Esophagus squamous epithelium (tissue), 5 donors: ENCODE results near the gene NR2C2. TPM values are rescaled to one million over a fixed set of nuclear protein-coding genes. Genes with fewer than 3 reads are reported as not detected.

Source experiments
- DNase-seq: peaks from one replicate; lab custom pipeline; 2025; lab: John Stamatoyannopoulos, UW
- H3K27ac ChIP-seq, 4 donors: fragments of 200-600 bp; sonication (generic); one replicate each; pipeline ENCODE4 v1.5.1; 2016 to 2019; ENCODE audit warnings: mild to moderate bottlenecking in 1 of 4
- H3K27me3 ChIP-seq, 4 donors: fragments of 200-600 bp; sonication (generic); 1 replicate in 3 of 4; 2 replicates in 1 of 4; pipeline versions ENCODE4 v1.5.1 to v1.6.0; 2017 to 2021; ENCODE audit warnings: antibody characterized with exemption in 1 of 4
- H3K36me3 ChIP-seq, 3 donors: fragments of 200-600 bp; sonication (generic); one replicate each; pipeline ENCODE4 v1.5.1; 2016 to 2019
- H3K4me1 ChIP-seq, 3 donors: fragments of 200-600 bp; sonication (generic); one replicate each; pipeline ENCODE4 v1.5.1; 2017 to 2019
- H3K4me3 ChIP-seq, 4 donors: fragments of 200-600 bp; sonication (generic); 1 replicate in 3 of 4; 2 replicates in 1 of 4; pipeline ENCODE4 v1.5.1; 2016 to 2019; ENCODE audit warnings: mild to moderate bottlenecking in 2 of 4, moderate library complexity in 1 of 4
- H3K9me3 ChIP-seq, 3 donors: fragments of 200-600 bp; sonication (generic); one replicate each; pipeline ENCODE4 v1.5.1; 2016 to 2019
- POLR2A ChIP-seq, 4 donors: fragments of 450-650 bp; IDR thresholded peaks; one replicate each; pipeline ENCODE4 v1.6.1; 2017; ENCODE audit warnings: antibody characterized with exemption in 4 of 4, mild to moderate bottlenecking in 4 of 4, moderate library complexity in 3 of 4
- WGBS, 2 donors: methylation state at CpG; one replicate each; pipeline ENCODE4 v1.1.5; 2018; 5-methylcytosine and 5-hydroxymethylcytosine counted together
- intact Hi-C: fragments of 100-400 bp; cut with DNase I; formaldehyde crosslinking; loops from one replicate; pipeline ENCODE4 v1.15.0; 2022
- total RNA-seq, 4 donors: library from RNA; depleted of rRNA; stranded (reverse); fragments of >200 nt; gene quantifications; one replicate each; pipeline ENCODE4 v1.1.0, GENCODE V29; 2016
- TF ChIP-seq, protein P1 (sequence below), 6 experiments: fragments of 450-650 bp in 4 of 6; fragments of 200-600 bp in 2 of 6; sonication (generic) in 2 of 6; IDR thresholded peaks; one replicate each; pipeline ENCODE4 v1.5.1; 2016 to 2019; ENCODE audit warnings: antibody characterized with exemption in 6 of 6, mild to moderate bottlenecking in 4 of 6, moderate library complexity in 4 of 6
- donor health status: DM: yes; HTN: yes; CAD: no.

The NR2C2 gene
- total RNA-seq, 4 donors from 2014 or later, result 14.1 to 37.2 (median 26.3) TPM

- intact Hi-C loops, result no loop called here
- DNase-seq, result no peak
- H3K9me3 ChIP-seq, result no peaks in the 10 kb centered on the region
- no peak for TF ChIP-seq POLR2A (IDR thresholded peaks at IDR 0.05)
- TF ChIP-seq, protein P1, sequence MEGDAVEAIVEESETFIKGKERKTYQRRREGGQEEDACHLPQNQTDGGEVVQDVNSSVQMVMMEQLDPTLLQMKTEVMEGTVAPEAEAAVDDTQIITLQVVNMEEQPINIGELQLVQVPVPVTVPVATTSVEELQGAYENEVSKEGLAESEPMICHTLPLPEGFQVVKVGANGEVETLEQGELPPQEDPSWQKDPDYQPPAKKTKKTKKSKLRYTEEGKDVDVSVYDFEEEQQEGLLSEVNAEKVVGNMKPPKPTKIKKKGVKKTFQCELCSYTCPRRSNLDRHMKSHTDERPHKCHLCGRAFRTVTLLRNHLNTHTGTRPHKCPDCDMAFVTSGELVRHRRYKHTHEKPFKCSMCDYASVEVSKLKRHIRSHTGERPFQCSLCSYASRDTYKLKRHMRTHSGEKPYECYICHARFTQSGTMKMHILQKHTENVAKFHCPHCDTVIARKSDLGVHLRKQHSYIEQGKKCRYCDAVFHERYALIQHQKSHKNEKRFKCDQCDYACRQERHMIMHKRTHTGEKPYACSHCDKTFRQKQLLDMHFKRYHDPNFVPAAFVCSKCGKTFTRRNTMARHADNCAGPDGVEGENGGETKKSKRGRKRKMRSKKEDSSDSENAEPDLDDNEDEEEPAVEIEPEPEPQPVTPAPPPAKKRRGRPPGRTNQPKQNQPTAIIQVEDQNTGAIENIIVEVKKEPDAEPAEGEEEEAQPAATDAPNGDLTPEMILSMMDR (IDR thresholded peaks at IDR 0.05), result no peak
- H3K4me1 ChIP-seq, result no peaks in the 10 kb centered on the region
- no peak overlapping the region for H3K4me3 ChIP-seq
- H3K27me3 ChIP-seq, result no peaks in the 10 kb centered on the region
- WGBS, 2 donors, result 68 to 92% methylated on average over 3 of the region's 3 CpGs
- H3K36me3 ChIP-seq, result peaks cover 12 to 100% (median 30%) of the 10 kb centered on the region in 3 donors
- H3K27ac ChIP-seq, result no peak overlapping the region
These were observed 85.7 kb downstream of the NR2C2 start for GRCh38 chr3:15033103-15033502.

GRCh38 chr3:15038306-15038705 is 90.9 kb downstream of the NR2C2 start:
- intact Hi-C loops, result no loop called here
- DNase-seq, result no peak
- Histone ChIP-seq H3K27ac (no peak overlapping the region), H3K9me3 (no peaks in the 10 kb centered on the region), H3K36me3 (peaks cover 7 to 100% (median 38%) of the 10 kb centered on the region in 3 donors), H3K4me3 (no peak overlapping the region), H3K27me3 (no peaks in the 10 kb centered on the region), H3K4me1 (no peaks in the 10 kb centered on the region)
- TF ChIP-seq, protein P1 (IDR thresholded peaks at IDR 0.05), result no peak
- no peak for TF ChIP-seq POLR2A (IDR thresholded peaks at IDR 0.05)
- 71 to 87% methylated on average over 6 of the region's 6 CpGs for WGBS, 2 donors

- Histone ChIP-seq H3K27ac (no peak overlapping the region), H3K9me3 (no peaks in the 10 kb centered on the region), H3K36me3 (peaks cover 11 to 100% (median 48%) of the 10 kb centered on the region in 3 donors), H3K27me3 (no peaks in the 10 kb centered on the region), H3K4me1 (no peaks in the 10 kb centered on the region), H3K4me3 (no peak overlapping the region)
- WGBS, 2 donors, result 69 to 71% methylated on average over 3 of the region's 3 CpGs
- intact Hi-C loops, result no loop called here
- no peak for DNase-seq
- no peak for TF ChIP-seq POLR2A (IDR thresholded peaks at IDR 0.05)
- TF ChIP-seq, protein P1 (IDR thresholded peaks at IDR 0.05), result no peak
These were observed 93.5 kb downstream of the NR2C2 start for GRCh38 chr3:15040844-15041243.

DNA sequence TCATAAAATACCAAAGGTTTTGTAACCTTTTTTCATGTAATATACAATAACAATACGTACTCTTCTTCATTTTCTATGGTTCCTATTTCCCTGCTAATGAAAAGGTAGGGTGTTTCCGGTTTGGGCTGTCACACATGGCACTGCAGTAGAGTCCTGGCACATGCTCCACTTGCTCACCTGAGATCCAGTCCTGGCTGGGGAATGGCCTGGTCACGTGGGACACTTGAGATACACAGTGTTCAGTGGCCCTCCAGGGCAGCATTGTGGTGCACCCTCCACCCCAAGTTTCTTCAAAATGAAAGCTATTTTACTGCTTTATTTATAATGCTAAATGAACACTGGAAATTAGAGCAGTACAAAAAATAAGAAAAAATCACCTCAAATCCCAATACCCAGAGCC is 94.6 kb downstream of the NR2C2 start:
- intact Hi-C loops, result no loop called here
- H3K27ac ChIP-seq, result no peak overlapping the region
- peaks cover 15 to 100% (median 50%) of the 10 kb centered on the region in 3 donors for H3K36me3 ChIP-seq
- H3K4me1 ChIP-seq, result no peaks in the 10 kb centered on the region
- H3K4me3 ChIP-seq, result no peak overlapping the region
- WGBS, 2 donors, result 65 to 69% methylated on average over 3 of the region's 3 CpGs
- H3K27me3 ChIP-seq, result no peaks in the 10 kb centered on the region
- no peak for DNase-seq
- TF ChIP-seq POLR2A (IDR thresholded peaks at IDR 0.05), result no peak
- TF ChIP-seq, protein P1 (IDR thresholded peaks at IDR 0.05), result no peak
- no peaks in the 10 kb centered on the region for H3K9me3 ChIP-seq

GRCh38 chr3:15042936-15043335 is 95.6 kb downstream of the NR2C2 start:
- H3K4me3 ChIP-seq, result no peak overlapping the region
- H3K36me3 ChIP-seq, result peaks cover 15 to 100% (median 53%) of the 10 kb centered on the region in 3 donors
- WGBS, 2 donors, result 67 to 69% methylated on average over 3 of the region's 3 CpGs
- DNase-seq, result no peak
- no peaks in the 10 kb centered on the region for H3K9me3 ChIP-seq
- H3K27me3 ChIP-seq, result no peaks in the 10 kb centered on the region
- no peak for TF ChIP-seq POLR2A (IDR thresholded peaks at IDR 0.05)
- TF ChIP-seq, protein P1 (IDR thresholded peaks at IDR 0.05), result no peak
- intact Hi-C loops, result no loop called here
- no peak overlapping the region for H3K27ac ChIP-seq
- no peaks in the 10 kb centered on the region for H3K4me1 ChIP-seq
